GM18505 (cell line): Measurements from ENCODE around the gene POLDIP3.

Experiments
- ATAC-seq: cut with Tn5 transposase; IDR thresholded peaks from one replicate; pipeline ENCODE4 v1.9.1; 2021; ENCODE audit not compliant: unreplicated experiment
- POLR2A ChIP-seq: IDR thresholded peaks from 4 replicates; pipeline ENCODE4 v1.6.1; 2011; ENCODE audit warnings: borderline replicate concordance; ENCODE audit not compliant: insufficient read depth, insufficient read length; ENCODE audit errors: extremely low read depth

POLDIP3 gene

DNA sequence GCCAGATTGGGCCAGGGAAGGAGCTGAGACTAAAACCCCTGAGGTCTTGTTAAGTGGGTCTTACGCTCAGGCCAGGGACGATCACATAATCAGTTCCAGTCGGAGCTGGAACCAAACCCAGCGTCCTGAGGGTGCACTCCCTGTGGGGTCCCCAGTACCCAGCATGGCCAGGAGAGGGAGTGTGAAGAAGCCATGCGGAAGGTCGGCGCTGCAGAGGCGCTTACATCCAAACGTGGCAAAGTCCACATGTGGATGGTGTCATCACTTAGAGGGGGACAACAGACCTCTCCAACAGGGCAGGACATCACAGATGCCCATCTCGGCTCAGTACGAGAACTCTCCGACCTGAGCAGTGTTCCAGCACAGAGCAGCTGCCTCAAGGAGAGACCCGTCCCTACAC lies 17.4 kb upstream of the POLDIP3 start:
- TF ChIP-seq POLR2A = no peak
- ATAC-seq = no peak

DNA sequence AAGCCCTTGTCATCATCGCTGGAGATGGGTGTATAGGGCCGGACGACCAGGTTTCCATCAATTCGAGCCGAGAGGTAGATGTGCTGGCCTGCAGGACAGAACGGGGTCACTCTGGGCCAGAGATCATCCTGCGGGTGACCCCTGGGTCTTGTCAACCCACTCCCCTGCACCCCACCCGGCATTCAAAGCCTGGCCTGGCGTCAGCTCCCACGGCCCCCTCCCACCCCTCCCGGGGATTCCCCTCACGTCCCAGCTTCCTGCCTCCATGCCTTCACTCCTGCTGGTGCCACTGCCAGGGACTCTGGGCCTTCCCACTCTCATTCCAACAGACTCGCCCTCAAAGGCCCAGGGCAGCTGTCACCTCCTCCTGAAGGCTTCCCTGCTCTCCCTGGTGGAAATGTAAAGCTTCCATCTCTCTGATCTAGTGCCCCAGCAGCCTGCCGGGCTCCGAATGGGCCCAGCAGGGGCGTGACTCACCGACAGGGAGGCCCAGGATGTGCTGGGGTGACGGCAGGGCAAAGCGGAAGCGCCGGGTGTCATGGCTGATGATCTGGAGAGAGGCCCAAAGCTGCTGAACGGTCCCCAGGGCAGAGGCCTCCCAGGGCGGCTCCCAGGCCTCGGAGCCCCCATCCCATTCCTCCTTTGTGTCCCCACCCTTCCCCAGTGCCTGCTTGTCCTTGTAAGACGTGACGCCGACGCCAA lies 16.4 kb upstream of the POLDIP3 start:
- no peak for ATAC-seq
- no peak for TF ChIP-seq POLR2A

DNA sequence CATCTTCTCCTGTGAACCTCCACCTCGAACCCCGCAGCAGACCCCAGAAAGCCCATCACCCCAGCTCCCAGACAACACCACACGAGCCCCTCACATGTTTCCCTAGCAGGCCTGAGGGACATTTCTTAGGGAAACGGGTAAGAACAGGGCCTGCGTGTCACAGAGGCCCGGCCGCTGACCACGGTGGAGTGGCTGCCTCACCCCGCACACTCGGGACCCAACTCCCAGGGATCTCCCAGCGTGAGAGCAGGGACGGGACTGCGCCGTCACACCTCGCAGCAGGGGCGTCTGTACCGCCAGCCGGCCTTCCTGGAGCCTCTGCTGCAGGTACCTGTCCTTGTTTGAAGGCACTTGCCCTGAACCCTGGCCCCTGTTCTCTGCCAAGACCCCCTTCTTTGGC lies 15.5 kb upstream of the POLDIP3 start:
- TF ChIP-seq POLR2A = no peak
- no peak for ATAC-seq

DNA sequence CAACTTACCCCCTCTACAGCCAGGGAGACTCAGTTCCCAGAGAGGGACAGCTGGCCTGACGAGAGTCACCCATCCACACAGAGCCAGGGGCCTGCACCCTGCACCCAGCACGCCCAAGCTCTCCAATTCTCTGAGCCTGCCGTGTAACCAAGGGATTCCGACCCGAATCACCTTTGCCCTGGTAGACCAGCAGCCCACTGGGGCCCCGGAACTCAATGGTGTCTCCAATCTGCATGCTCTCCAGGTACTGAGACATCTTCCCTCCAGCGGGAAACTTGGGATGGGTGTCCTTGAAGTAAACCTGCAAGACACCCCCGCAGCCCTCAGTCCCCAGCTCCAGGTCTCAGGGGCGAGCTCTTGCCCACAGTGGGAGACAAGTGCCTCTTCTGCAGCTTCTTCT lies 13.3 kb upstream of the POLDIP3 start:
- no peak for ATAC-seq
- no peak for TF ChIP-seq POLR2A

DNA sequence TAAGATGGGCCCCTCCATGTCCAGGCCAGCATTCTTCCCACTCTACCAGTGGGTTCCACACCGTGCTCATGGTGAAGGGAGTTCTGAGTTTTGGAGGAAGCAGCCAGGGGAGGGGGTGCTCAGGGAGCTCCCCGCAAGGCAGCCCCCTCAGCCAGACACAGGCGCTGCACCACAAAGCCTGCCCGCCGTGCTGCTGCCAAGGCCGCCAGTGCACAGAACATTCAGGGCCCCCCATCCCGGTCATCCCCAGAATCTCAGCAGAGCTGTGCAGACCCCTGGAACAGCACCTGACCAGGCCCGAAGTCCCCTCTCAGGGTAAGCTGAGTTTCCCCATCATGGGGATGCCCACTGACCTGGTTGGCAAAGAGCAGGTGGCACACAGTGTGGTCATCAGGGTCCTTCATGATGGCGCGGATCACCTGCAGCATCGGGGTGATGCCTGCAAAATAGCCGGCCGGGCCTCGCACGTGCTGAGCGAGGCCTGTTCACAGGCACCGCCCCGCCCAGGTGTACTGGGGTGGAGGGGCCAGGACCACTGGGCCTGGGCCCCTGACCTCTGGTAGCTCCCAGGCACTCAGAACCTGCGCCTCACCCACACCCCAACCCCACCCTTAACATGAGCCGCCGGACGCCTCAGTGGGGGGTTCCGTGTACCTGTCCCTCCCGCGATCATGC lies 12.4 kb upstream of the POLDIP3 start:
- no peak for TF ChIP-seq POLR2A
- no peak for ATAC-seq

DNA sequence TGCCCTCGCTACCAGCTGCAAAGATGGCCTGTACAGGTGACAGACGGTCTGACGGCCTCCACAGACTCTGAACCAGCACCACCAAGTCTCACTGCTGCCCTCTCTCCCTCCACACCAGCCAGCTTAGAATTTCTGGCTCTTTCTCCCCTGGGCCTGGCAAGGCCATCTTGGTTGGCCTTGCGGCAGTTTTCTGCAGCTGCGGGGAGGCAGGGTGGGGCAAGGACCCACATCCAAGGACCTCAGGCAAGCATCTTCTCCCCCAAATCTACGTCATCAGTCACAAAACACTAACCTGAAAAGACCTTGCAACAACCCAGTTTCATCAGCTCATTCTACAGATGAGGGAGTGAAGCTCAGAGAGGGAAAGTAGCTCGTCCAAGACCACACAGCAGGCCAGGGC lies 11.7 kb upstream of the POLDIP3 start:
- no peak for ATAC-seq
- TF ChIP-seq POLR2A = no peak

DNA sequence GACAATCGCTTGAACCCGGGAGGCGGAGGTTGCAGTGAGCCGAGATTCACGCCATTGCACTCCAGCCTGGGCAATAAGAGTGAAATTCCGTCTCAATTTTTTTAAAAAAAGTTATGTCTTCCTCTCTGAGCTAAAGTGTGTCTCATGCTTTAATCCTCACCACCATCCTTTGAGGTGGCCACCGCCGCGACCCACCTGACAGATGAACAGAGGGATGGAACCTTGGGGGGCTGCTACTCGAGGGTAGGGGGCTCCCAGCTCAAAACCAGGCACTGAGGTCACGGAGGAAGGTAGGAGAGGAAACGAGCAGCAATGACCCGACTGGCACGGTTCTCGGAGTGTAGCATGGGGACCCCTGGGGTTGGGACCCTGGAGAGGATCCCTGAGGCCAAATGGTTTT lies 10.7 kb upstream of the POLDIP3 start:
- ATAC-seq = no peak
- no peak for TF ChIP-seq POLR2A

DNA sequence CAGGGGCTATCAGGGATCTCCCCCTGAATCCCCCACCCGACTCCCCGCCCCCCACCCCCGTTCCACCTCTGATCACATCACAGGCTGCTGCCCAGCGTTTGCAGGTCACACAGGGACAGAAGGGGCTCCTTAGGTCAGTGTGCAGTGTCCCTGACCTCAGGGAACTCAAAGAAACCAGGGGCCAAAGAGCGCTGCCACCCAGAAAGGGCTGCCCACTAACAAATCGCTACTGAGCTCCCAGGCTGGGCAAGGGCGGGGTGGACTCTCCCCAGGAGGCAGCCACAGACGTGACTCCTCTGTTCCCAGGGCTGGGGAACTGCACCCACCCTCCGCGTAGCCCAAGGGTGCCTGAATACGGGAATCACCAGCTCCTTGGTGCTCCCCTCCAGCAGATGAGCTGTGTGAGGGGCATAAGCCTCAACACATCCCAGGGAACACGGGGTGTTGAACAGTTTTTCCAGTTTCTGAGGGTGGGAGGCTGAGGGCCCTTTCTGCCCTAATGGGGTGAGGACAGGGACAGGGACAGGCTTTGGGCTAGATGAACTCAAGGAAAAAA lies 9.9 kb upstream of the POLDIP3 start:
- ATAC-seq = no peak
- no peak for TF ChIP-seq POLR2A

DNA sequence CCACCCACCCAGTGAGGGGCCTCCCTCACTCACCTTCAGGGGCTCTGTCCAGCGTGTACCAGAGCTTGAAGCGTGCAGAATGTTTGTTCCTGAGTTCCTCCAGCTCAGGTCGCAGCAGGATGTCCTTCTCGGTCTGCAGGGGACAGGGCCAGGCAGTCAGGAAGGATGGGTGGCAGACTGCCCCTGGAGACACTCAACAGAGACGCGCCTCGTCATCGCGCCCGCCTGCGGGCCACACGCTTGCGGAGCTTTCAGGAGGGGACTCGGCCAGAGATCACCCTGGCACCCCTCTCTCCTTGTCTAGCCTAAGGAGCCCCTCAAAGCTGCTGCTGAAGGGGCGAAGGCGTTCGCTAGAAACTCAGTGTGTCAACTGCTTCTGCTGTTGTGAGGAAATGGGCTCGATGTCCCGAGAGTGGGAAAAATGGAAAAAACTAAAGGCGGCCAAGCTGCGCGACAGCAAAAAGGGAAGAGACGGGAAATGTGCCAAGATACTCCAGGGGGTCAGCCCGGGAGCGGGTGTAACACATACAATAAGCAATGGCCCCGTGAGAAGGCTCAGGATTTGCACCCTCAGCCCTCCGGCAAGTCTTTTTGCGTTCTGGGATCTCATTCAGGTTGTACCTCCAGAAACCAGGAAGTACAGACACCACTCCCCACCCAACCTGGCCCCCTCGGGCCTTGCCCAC lies 9.2 kb upstream of the POLDIP3 start:
- ATAC-seq = no peak
- TF ChIP-seq POLR2A = no peak

DNA sequence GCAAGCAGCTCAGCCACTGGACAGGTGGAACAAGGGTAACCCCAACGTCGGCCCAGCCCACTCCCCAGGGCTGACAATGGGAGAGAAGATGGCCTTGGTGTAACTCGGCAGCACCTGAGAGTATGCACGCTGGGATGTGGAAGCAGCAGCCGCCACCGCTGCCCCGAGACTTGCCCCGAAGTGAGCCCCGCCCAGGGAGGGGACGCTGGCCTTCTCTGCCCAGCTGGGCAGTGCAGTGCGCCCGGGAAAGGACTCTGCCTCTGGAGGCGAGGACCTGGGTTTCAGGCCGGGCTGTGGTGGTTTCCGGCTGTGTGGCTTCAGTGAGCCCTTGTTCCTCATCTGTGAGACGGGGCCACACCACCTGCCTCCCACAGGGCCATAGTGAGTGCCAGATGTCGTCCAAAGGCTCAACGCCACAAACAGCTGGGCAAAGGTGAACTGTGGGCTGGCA lies 8.6 kb upstream of the POLDIP3 start:
- TF ChIP-seq POLR2A = no peak
- no peak for ATAC-seq

DNA sequence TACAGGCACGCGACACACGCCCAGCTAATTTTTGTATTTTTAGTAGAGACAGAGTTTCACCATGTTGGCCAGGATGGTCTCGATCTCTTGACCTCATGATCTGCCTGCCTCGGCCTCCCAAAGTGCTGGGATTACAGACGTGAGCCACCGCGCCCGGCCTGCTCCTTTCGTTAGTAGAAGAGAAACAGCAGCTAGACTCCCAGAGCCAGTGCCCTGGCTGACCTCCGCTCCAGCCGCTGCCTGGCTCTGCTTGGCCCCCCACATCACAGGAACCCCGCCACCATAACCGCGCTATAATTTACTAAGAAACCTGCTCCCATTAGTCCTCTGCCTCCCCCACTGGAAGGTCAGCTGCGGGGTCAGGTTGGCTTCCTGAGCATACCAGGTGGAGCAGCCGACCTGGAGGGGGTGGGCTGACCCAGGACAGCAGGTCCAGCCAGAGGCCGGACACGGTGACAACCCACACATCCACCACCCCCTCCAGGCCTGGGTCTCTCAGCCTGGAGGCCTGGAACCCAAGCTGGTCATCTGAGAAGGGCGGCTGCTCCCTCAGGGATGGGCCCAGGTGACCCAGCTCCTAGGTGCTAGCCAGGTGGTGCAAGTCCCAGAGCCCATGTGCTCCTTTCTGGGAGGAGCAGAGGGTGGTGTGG lies 7.5 kb upstream of the POLDIP3 start:
- ATAC-seq = no peak
- TF ChIP-seq POLR2A = no peak

DNA sequence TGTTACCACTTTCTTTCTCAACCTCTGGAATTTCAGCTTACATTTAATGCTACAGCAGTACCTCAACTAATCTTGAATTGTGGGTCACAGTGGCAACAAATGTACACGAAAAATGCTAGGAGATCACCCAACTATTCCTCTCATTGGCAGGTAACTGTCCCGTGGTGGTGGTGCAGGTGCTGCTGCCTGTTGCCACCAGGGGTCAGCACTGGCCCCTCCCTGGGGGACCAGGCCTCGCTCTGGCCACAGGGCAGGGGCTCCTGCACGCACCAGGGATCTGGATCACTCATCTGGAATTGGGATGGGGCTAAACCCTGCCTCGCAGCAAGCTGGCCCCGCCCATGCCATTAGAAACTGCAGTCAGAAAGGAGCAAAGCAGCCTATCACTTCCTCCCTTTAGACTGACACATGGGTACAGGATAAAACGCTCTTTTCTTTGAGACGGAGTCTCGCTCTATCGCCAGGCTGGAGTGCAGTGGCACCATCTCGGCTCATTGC lies 6.9 kb upstream of the POLDIP3 start:
- ATAC-seq = no peak
- TF ChIP-seq POLR2A = no peak

DNA sequence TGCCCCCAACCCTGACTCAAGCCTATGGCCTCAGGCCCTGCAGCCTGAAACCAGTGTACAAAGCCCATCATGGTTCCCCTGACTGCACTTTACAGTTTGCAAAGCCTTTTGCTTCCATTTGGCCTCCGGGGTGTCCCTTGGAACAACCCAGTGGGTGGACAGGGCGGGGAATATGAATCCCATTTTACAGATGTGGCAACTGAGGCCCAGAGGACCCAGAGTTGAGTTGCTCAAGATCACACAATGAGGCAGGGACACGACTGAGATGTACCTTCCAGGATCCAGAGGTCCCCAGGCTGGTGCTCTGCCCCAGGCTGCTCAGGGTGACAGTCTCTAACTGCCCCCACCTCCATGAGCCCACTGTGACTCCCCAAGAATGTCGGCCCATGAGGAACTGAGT lies 5.4 kb upstream of the POLDIP3 start:
- ATAC-seq = no peak
- no peak for TF ChIP-seq POLR2A
